Measurements from ENCODE around the gene TPCN2. TPM values are rescaled to one million over a fixed set of nuclear protein-coding genes. Genes with fewer than 3 reads are reported as not detected.

TPCN2 gene
- total RNA-seq, 4 donors from 2014 or later: 1.4 to 4.1 (median 3.3) TPM

- no peaks in the 10 kb centered on the region for H3K4me1 ChIP-seq
- no peaks in the 10 kb centered on the region for H3K27me3 ChIP-seq
- DNase-seq: no peak
- H3K9me3 ChIP-seq: no peaks in the 10 kb centered on the region
- ATAC-seq: no peak
- H3K4me3 ChIP-seq: no peak overlapping the region
- intact Hi-C loops (cut with DNase I; ENCODE audit: low total_unique reads) (no loop called here), in situ Hi-C loops (cut with MboI; ENCODE audit: low sequenced_read_pairs in 4 of 4) (no loop called here)
- no peak overlapping the region for H3K27ac ChIP-seq
- no peak for TF ChIP-seq POLR2A (IDR thresholded peaks at IDR 0.05)
- no peak for TF ChIP-seq CTCF (IDR thresholded peaks at IDR 0.05 in 4 of 5, conservative IDR thresholded peaks at IDR 0.05 in 1 of 5)
- peaks cover 0 to 24% of the 10 kb centered on the region in 2 donors for H3K36me3 ChIP-seq
These were observed 30.3 kb downstream of the TPCN2 start for GRCh38 chr11:69078930-69079605.

- Histone ChIP-seq H3K36me3 (peaks cover 0 to 24% of the 10 kb centered on the region in 2 donors), H3K27ac (no peak overlapping the region), H3K4me1 (no peaks in the 10 kb centered on the region), H3K9me3 (no peaks in the 10 kb centered on the region), H3K27me3 (no peaks in the 10 kb centered on the region), H3K4me3 (no peak overlapping the region)
- no peak for ATAC-seq
- TF ChIP-seq POLR2A (IDR thresholded peaks at IDR 0.05) (no peak), CTCF (IDR thresholded peaks at IDR 0.05 in 4 of 5, conservative IDR thresholded peaks at IDR 0.05 in 1 of 5) (no peak)
- in situ Hi-C loops (cut with MboI; ENCODE audit: low sequenced_read_pairs in 4 of 4): no loop called here
- intact Hi-C loops (cut with DNase I; ENCODE audit: low total_unique reads): no loop called here
- no peak for DNase-seq
These were observed 31.0 kb downstream of the TPCN2 start for GRCh38 chr11:69079661-69080256.

- H3K27ac ChIP-seq: no peak overlapping the region
- in situ Hi-C loops (cut with MboI; ENCODE audit: low sequenced_read_pairs in 4 of 4): no loop called here
- TF ChIP-seq POLR2A (IDR thresholded peaks at IDR 0.05): no peak
- TF ChIP-seq CTCF (IDR thresholded peaks at IDR 0.05 in 4 of 5, conservative IDR thresholded peaks at IDR 0.05 in 1 of 5): no peak
- peaks cover 0 to 24% of the 10 kb centered on the region in 2 donors for H3K36me3 ChIP-seq
- H3K27me3 ChIP-seq: no peaks in the 10 kb centered on the region
- H3K9me3 ChIP-seq: no peaks in the 10 kb centered on the region
- no peak overlapping the region for H3K4me3 ChIP-seq
- no peak for DNase-seq
- no peaks in the 10 kb centered on the region for H3K4me1 ChIP-seq
- no peak for ATAC-seq
- intact Hi-C loops (cut with DNase I; ENCODE audit: low total_unique reads): no loop called here
These were observed 31.7 kb downstream of the TPCN2 start for GRCh38 chr11:69080257-69080995.

- no peak overlapping the region for H3K27ac ChIP-seq
- TF ChIP-seq CTCF (IDR thresholded peaks at IDR 0.05 in 4 of 5, conservative IDR thresholded peaks at IDR 0.05 in 1 of 5) (no peak), POLR2A (IDR thresholded peaks at IDR 0.05) (no peak)
- H3K36me3 ChIP-seq: peaks cover 0 to 24% of the 10 kb centered on the region in 2 donors
- H3K27me3 ChIP-seq: no peaks in the 10 kb centered on the region
- intact Hi-C loops (cut with DNase I; ENCODE audit: low total_unique reads): no loop called here
- H3K4me1 ChIP-seq: no peaks in the 10 kb centered on the region
- H3K4me3 ChIP-seq: no peak overlapping the region
- in situ Hi-C loops (cut with MboI; ENCODE audit: low sequenced_read_pairs in 4 of 4): no loop called here
- H3K9me3 ChIP-seq: no peaks in the 10 kb centered on the region
- DNase-seq: no peak
- ATAC-seq: no peak
These were observed 32.4 kb downstream of the TPCN2 start for GRCh38 chr11:69081180-69081579.

Measured in gastrocnemius medialis (tissue), 4 donors.